Adipocyte (in vitro differentiated cells): ENCODE results near the gene HNRNPK.

Experiments used
- DNase-seq: peaks from one replicate; pipeline ENCODE4 v3.0.0-alpha.2; 2015; ENCODE audit warnings: low read depth
- H3K27me3 ChIP-seq: replicated peaks from 2 replicates; pipeline ENCODE4 v1.7.0; 2013; ENCODE audit warnings: mild to moderate bottlenecking, low read length, moderate library complexity; ENCODE audit not compliant: control insufficient read depth, insufficient read depth
- H3K36me3 ChIP-seq: 2 replicates; pipeline ENCODE4 v1.7.0; 2013; ENCODE audit warnings: low read length, mild to moderate bottlenecking, moderate library complexity; ENCODE audit not compliant: control insufficient read depth, insufficient read depth, severe bottlenecking
- H3K4me1 ChIP-seq: 2 replicates; pipeline ENCODE4 v1.7.0; 2013; ENCODE audit warnings: mild to moderate bottlenecking, low read length, moderate library complexity; ENCODE audit not compliant: control insufficient read depth, insufficient read depth
- H3K4me3 ChIP-seq: 2 replicates; pipeline ENCODE4 v1.7.0; 2013; ENCODE audit warnings: mild to moderate bottlenecking, low read length, moderate library complexity
- H3K9ac ChIP-seq: 2 replicates; pipeline ENCODE4 v1.7.0; 2013; ENCODE audit warnings: mild to moderate bottlenecking, low read length, moderate library complexity
- H3K9me3 ChIP-seq: 2 replicates; pipeline ENCODE4 v1.7.0; 2013; ENCODE audit warnings: mild to moderate bottlenecking, low read length, moderate library complexity; ENCODE audit not compliant: control insufficient read depth

Gene HNRNPK

DNA sequence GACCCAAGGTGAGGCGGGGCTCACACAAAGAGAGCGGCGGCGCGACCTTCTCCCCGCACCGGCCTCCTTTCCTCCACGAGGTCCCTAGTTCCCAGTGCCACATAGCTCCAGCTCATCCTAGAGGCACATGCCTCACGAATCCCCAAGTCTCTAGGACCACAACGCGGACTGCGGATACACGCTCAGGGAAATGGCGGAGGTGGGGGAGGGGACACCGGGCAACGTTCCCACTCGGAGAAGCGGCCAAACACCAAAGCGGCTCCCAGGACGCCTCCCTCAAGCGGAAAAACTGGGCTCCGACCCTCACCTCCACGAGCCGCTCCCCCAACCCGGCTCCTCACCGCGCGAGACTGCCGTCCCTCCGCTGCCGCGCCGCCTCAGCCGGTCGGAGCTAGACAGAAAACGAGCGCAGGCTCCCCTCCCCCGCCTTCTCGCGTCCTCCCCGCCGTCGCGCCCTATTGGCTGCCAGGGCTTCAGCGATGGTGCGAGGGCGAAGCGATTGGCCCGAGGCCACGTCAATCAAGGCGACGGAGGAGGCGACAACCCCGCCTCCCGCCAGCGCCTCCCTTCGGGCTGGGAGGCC lies at the start of gene HNRNPK:
Gene HNRNPK (minus strand): TSS at position 404 of the 583 bp plus-strand sequence. CDS start 1,963 bp downstream, outside the sequence.
- H3K9ac ChIP-seq, result peak within 1 kb of the TSS; percentile 100
- H3K9me3 ChIP-seq, result no peaks in the 10 kb centered on the region
- H3K4me3 ChIP-seq, result peak within 1 kb of the TSS; percentile 93
- H3K36me3 ChIP-seq, result peaks cover 32% of the 10 kb centered on the region
- no peaks in the 10 kb centered on the region for H3K27me3 ChIP-seq
- peak; percentile 100 for DNase-seq
- H3K4me1 ChIP-seq, result peaks cover 33% of the 10 kb centered on the region

DNA sequence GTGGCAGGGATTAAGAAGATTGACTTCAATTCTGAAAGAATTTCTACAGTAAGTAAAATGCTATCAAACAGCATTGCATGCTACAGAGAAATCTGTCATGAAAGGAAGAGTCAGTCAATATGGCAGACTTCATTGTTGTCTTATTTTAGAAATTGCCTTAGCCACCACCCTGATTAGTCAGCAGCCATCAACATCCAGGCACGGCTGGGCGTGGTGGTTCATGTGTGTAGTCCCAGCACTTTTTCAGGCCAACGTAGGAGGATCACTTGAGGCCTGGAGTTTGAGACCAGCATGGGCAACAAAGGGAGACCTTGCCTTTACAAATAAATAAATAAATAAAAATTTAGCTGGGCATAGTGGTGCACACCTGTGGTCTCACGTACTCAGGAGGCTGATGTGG lies 47.2 kb upstream of the HNRNPK start:
- H3K27me3 ChIP-seq, result no peaks in the 10 kb centered on the region
- no peak overlapping the region for H3K9ac ChIP-seq
- no peaks in the 10 kb centered on the region for H3K9me3 ChIP-seq
- no peaks in the 10 kb centered on the region for H3K36me3 ChIP-seq
- no peaks in the 10 kb centered on the region for H3K4me1 ChIP-seq
- no peak overlapping the region for H3K4me3 ChIP-seq
- no peak for DNase-seq

GRCh38 chr9:84024041-84024575 lies 44.1 kb upstream of the HNRNPK start:
- peak; percentile 66 for DNase-seq
- no peaks in the 10 kb centered on the region for H3K27me3 ChIP-seq
- no peaks in the 10 kb centered on the region for H3K4me1 ChIP-seq
- H3K4me3 ChIP-seq, result no peak overlapping the region
- H3K36me3 ChIP-seq, result no peaks in the 10 kb centered on the region
- H3K9me3 ChIP-seq, result no peaks in the 10 kb centered on the region
- H3K9ac ChIP-seq, result no peak overlapping the region

DNA sequence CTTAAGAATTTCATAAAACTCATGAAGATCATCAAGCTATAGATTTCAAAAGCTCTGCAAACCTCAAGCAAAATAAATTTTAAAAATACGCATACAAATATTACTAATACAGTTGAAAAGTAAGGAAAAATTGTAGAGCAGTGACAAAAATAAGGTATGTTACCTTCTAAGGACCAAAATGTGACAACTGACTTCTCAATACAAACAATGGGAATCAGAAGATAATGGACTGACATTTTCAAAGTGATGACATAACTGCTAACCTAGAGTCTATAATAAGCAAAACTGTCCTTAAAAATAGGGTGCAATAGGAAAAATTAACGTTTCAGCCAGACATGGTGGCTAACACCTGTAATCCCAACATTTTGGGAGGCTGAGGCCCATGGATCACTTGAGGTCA lies 27.6 kb upstream of the HNRNPK start:
- H3K27me3 ChIP-seq, result no peaks in the 10 kb centered on the region
- H3K9me3 ChIP-seq, result peaks cover 3% of the 10 kb centered on the region
- no peak overlapping the region for H3K9ac ChIP-seq
- no peaks in the 10 kb centered on the region for H3K36me3 ChIP-seq
- H3K4me1 ChIP-seq, result no peaks in the 10 kb centered on the region
- no peak for DNase-seq
- no peak overlapping the region for H3K4me3 ChIP-seq

DNA sequence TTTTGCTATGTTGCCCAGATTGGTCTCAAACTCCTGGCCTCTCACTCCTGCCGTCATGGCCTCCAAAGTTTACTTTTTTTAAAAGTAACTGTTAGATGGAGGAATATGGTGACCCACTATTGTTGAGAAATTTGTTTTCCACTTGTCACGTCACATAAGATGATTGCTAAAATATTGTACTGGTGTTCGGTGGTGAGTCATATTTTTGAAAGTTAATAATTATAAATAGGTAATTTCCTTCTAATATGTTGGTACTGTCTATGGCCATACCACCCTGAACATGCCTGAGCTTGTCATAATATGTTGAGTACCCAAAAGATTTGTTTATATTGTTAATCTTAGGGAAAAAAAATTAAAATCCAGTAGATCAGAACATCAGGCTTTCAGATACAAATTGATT lies 23.2 kb upstream of the HNRNPK start:
- H3K27me3 ChIP-seq, result no peaks in the 10 kb centered on the region
- no peak overlapping the region for H3K9ac ChIP-seq
- no peak overlapping the region for H3K4me3 ChIP-seq
- no peak for DNase-seq
- H3K36me3 ChIP-seq, result no peaks in the 10 kb centered on the region
- H3K9me3 ChIP-seq, result peaks cover 3% of the 10 kb centered on the region
- peaks cover 13% of the 10 kb centered on the region for H3K4me1 ChIP-seq

DNA sequence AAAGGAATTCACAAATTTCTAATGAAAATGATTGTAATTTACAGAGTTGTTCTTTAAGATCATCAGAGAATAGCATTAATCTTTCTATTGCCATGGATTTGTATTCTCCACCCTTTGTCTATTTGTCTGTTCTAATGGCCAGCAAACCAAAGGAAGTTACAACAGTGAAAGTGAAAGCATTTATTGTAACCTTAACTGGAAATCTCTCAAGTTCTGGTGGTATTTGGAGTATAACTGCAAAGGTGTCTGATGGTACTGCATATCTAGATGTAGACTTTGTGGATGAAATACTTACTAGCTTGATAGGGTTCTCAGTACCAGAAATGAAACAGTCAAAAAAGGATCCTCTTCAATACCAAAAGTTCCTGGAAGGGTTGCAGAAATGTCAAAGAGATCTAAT lies 22.3 kb upstream of the HNRNPK start:
- Histone ChIP-seq H3K4me3 (peak overlapping the region; percentile 57), H3K9ac (no peak overlapping the region), H3K27me3 (no peaks in the 10 kb centered on the region), H3K9me3 (peaks cover under 1% of the 10 kb centered on the region), H3K36me3 (no peaks in the 10 kb centered on the region), H3K4me1 (peaks cover 13% of the 10 kb centered on the region)
- peak; percentile 27 for DNase-seq

- Histone ChIP-seq H3K9ac (no peak overlapping the region), H3K36me3 (no peaks in the 10 kb centered on the region)
- DNase-seq, result no peak
Observed at GRCh38 chr9:84001621-84002020, 21.6 kb upstream of the HNRNPK start.

GRCh38 chr9:84000186-84000585 lies 20.2 kb upstream of the HNRNPK start:
- peak overlapping the region; percentile 12 for H3K4me3 ChIP-seq
- peak overlapping the region; percentile 61 for H3K9ac ChIP-seq
- H3K36me3 ChIP-seq, result no peaks in the 10 kb centered on the region
- peak; percentile 46 for DNase-seq
- no peaks in the 10 kb centered on the region for H3K9me3 ChIP-seq
- no peaks in the 10 kb centered on the region for H3K27me3 ChIP-seq
- peaks cover 13% of the 10 kb centered on the region for H3K4me1 ChIP-seq

More at GRCh38 chr9:84001621-84002020, 21.6 kb upstream of the HNRNPK start:
- no peaks in the 10 kb centered on the region for H3K27me3 ChIP-seq
- H3K4me3 ChIP-seq, result no peak overlapping the region
- no peaks in the 10 kb centered on the region for H3K9me3 ChIP-seq
- H3K4me1 ChIP-seq, result peaks cover 13% of the 10 kb centered on the region

DNA sequence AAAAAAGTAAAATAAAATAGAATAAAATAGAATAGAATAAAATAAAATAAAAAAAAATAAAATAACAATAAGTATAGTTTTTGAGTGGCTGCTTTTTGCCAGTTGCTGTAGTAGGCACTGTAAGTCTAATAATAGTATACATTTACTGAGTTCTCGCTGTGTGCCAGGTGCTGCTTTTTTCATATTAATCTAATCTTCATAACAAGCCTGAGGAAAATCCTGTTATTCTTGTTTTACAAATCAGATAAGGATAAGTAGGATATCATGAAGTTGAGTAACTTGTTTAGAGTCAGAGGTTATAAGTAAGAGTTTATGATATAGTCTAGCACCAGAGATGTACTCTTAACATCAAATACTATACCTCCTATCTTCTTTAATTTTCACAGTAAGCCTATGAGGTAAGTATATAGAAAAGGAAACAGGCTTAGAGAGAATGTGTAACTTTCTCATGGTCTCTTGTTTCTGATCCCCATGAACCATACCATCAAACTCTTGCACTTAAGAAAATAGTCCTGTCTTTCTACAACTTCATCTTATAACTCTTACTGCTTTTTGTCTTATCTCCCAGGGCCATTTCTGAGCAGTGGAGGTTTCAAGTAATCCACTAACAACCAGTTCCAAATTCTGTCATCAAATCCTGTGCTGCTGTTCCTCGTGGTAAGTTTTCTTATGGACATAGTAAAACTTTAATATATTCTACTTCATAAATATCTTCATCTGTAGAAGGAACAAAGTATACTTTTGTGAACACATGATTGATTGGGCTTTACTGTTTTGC lies 19.3 kb upstream of the HNRNPK start:
- H3K9me3 ChIP-seq, result no peaks in the 10 kb centered on the region
- DNase-seq, result peak; percentile 12
- H3K27me3 ChIP-seq, result no peaks in the 10 kb centered on the region
- H3K4me3 ChIP-seq, result no peak overlapping the region
- H3K36me3 ChIP-seq, result no peaks in the 10 kb centered on the region
- H3K9ac ChIP-seq, result peak overlapping the region; percentile 61
- peaks cover 13% of the 10 kb centered on the region for H3K4me1 ChIP-seq

DNA sequence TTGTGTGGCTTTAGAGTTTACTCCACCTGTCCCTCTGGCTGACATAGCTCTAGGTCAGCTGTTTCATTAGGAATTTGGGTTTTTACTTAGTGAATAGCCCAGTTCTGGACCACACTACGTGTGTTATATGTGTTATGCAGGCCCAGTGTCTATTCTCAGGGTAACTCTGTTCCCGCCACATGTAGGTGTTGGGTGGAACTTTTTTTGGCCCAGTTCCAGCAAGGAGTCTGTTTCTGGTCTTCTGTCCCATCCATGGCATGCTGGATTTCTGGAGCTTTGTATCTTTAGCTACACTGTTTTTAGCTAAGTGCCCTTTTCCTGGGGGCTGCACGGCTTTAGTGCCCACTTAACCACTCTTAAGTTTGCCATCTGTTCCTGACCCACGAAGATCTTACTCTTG lies 16.1 kb upstream of the HNRNPK start:
- no peaks in the 10 kb centered on the region for H3K36me3 ChIP-seq
- no peak overlapping the region for H3K4me3 ChIP-seq
- peaks cover 13% of the 10 kb centered on the region for H3K4me1 ChIP-seq
- no peak for DNase-seq
- H3K9me3 ChIP-seq, result no peaks in the 10 kb centered on the region
- no peak overlapping the region for H3K9ac ChIP-seq
- H3K27me3 ChIP-seq, result no peaks in the 10 kb centered on the region

DNA sequence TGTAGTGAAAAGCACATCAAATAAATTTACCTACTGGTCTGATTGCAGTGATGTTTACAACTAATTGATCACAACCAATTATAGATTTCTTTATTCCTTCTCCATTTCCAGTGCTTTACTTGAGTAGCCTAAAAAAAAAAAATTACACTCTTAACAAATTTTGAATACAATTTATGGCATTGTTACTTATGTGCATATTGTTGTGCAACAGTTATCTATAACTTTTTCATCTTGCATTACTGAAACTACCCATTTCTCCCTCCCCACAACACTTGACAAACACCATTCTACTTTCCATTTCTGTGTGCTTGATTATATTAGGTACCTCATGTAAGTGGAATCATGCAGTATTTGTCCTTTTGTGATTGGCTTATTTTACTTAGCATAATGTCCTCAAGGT lies 12.9 kb upstream of the HNRNPK start:
- Histone ChIP-seq H3K9me3 (no peaks in the 10 kb centered on the region), H3K36me3 (no peaks in the 10 kb centered on the region), H3K4me1 (no peaks in the 10 kb centered on the region), H3K9ac (no peak overlapping the region), H3K4me3 (no peak overlapping the region), H3K27me3 (no peaks in the 10 kb centered on the region)
- DNase-seq, result no peak
